ENCODE results near the gene RPS21. TPM values are rescaled to one million over a fixed set of nuclear protein-coding genes. Genes with fewer than 3 reads are reported as not detected.

RPS21 gene
- total RNA-seq, 1 donor from 2014 or later: 1,629 TPM

- Histone ChIP-seq H3K4me1 (no peaks in the 10 kb centered on the region), H3K79me2 (ENCODE audit: low read depth) (no peaks in the 10 kb centered on the region), H3K9ac (no peak overlapping the region), H3K36me3 (no peaks in the 10 kb centered on the region), H3K9me3 (ENCODE audit: low read depth) (no peaks in the 10 kb centered on the region), H3K4me3 (no peak overlapping the region), H3K4me2 (no peak overlapping the region), H3K27me3 (peaks cover 2% of the 10 kb centered on the region), H3F3A (ENCODE audit: low read depth) (no peaks in the 10 kb centered on the region), H2AFZ (replicated peaks) (no peak overlapping the region), H3K27ac (no peak overlapping the region), H4K20me1 (ENCODE audit: low read depth) (no peaks in the 10 kb centered on the region)
- Mint-ChIP-seq H3K27ac (no peak overlapping the region), H3K4me3 (no peak overlapping the region), H3K36me3 (no peaks in the 10 kb centered on the region), H3K9me3 (peaks cover 2% of the 10 kb centered on the region), H3K27me3 (ENCODE audit: insufficient read depth, low read depth) (peaks cover 21% of the 10 kb centered on the region), H3K4me1 (no peaks in the 10 kb centered on the region)
- DNase-seq (ENCODE audit: low spot score): no peak
- TF ChIP-seq EZH2 (IDR thresholded peaks at IDR 0.05): no peak
- TF ChIP-seq CTCF (IDR thresholded peaks at IDR 0.05): no peak
- no peak for TF ChIP-seq EZH2phosphoT487 (IDR thresholded peaks at IDR 0.05)
These were observed 50.6 kb downstream of the RPS21 start for GRCh38 chr20:62437496-62437895.

GRCh38 chr20:62437927-62438326 lies 51.0 kb downstream of the RPS21 start:
- Histone ChIP-seq H4K20me1 (ENCODE audit: low read depth) (no peaks in the 10 kb centered on the region), H3K4me3 (no peak overlapping the region), H3K4me2 (no peak overlapping the region), H3F3A (ENCODE audit: low read depth) (no peaks in the 10 kb centered on the region), H3K4me1 (no peaks in the 10 kb centered on the region), H3K79me2 (ENCODE audit: low read depth) (no peaks in the 10 kb centered on the region), H3K9ac (no peak overlapping the region), H3K27ac (no peak overlapping the region), H3K36me3 (no peaks in the 10 kb centered on the region), H3K27me3 (peaks cover 2% of the 10 kb centered on the region), H2AFZ (replicated peaks) (no peak overlapping the region), H3K9me3 (ENCODE audit: low read depth) (no peaks in the 10 kb centered on the region)
- Mint-ChIP-seq H3K27ac (peak overlapping the region; percentile 37), H3K9me3 (peaks cover 2% of the 10 kb centered on the region), H3K4me1 (no peaks in the 10 kb centered on the region), H3K36me3 (no peaks in the 10 kb centered on the region), H3K4me3 (no peak overlapping the region), H3K27me3 (ENCODE audit: insufficient read depth, low read depth) (peaks cover 22% of the 10 kb centered on the region)
- TF ChIP-seq EZH2 (IDR thresholded peaks at IDR 0.05) (no peak), CTCF (IDR thresholded peaks at IDR 0.05) (no peak), EZH2phosphoT487 (IDR thresholded peaks at IDR 0.05) (no peak)
- no peak for DNase-seq (ENCODE audit: low spot score)

Other genes with a start within 250 kb of the RPS21 start
- gene PSMA7, start 243.7 kb upstream of the RPS21 start, total RNA-seq (ENCODE audit: low replicate concordance): 237 and 310 TPM in 2 replicates
- gene SS18L1, start 243.3 kb upstream of the RPS21 start, total RNA-seq (ENCODE audit: low replicate concordance): 25.5 and 26.1 TPM in 2 replicates
- gene MTG2, start 204.1 kb upstream of the RPS21 start, total RNA-seq (ENCODE audit: low replicate concordance): 16.2 and 19.2 TPM in 2 replicates
- gene HRH3, start 166.8 kb upstream of the RPS21 start, total RNA-seq (ENCODE audit: low replicate concordance): 0.09 and 1.7 TPM in 2 replicates
- 28.4 and 35.7 TPM in 2 replicates for gene OSBPL2, start 148.6 kb upstream of the RPS21 start, total RNA-seq (ENCODE audit: low replicate concordance)
- 52.3 and 96.3 TPM in 2 replicates for gene ADRM1, start 84.1 kb upstream of the RPS21 start, total RNA-seq (ENCODE audit: low replicate concordance)
- gene LAMA5, start 19.8 kb upstream of the RPS21 start, total RNA-seq (ENCODE audit: low replicate concordance): 12.1 and 63.9 TPM in 2 replicates
- gene CABLES2, start 20.2 kb downstream of the RPS21 start, total RNA-seq (ENCODE audit: low replicate concordance): 8.1 and 13.8 TPM in 2 replicates
- gene RBBP8NL, start 40.4 kb downstream of the RPS21 start, total RNA-seq (ENCODE audit: low replicate concordance): 0.03 TPM in 1 of 2 replicates, not detected in the other
- 0.12 TPM in 1 of 2 replicates, not detected in the other for gene GATA5, start 88.9 kb downstream of the RPS21 start, total RNA-seq (ENCODE audit: low replicate concordance)